Common myeloid progenitor, CD34-positive (primary cell): Measurements from ENCODE around the gene MUC22.
"Not testable (repeated sequence)": the region's sequence is repeated elsewhere in the genome, so short reads cannot be mapped to it uniquely, and the experiment has no call there.

Source experiments
- CTCF ChIA-PET: fragments of 350-600 bp; sonication (Branson Sonifier 250); formaldehyde crosslinking; loops from one replicate; lab custom pipeline; 2021; ENCODE audit warnings: antibody characterized with exemption; lab: Charles Lee
- POLR2A ChIA-PET: fragments of 350-600 bp; sonication (Branson Sonifier 250); formaldehyde crosslinking; loops from one replicate; lab custom pipeline; 2021; ENCODE audit warnings: antibody characterized with exemption; lab: Charles Lee
- DNase-seq, 3 donors: peaks; one replicate each; pipeline versions ENCODE4 v3.0.0 to v3.0.0-alpha.2; 2013
- H3K27ac ChIP-seq, 2 experiments: 1 replicate in 1 of 2; 2 replicates in 1 of 2; pipeline ENCODE4 v1.7.0; 2013; ENCODE audit warnings: inconsistent platforms in 2 of 2, low read length in 2 of 2, mild to moderate bottlenecking in 2 of 2, low read depth in 1 of 2, moderate library complexity in 1 of 2; ENCODE audit not compliant: severe bottlenecking in 2 of 2, insufficient read depth in 1 of 2, poor library complexity in 1 of 2
- H3K27me3 ChIP-seq, 5 experiments: replicated peaks in 2 of 5; 1 replicate in 3 of 5; 2 replicates in 2 of 5; pipeline versions ENCODE4 v1.6.1 to v1.7.0; 2013; ENCODE audit warnings: low read length in 4 of 5, mild to moderate bottlenecking in 2 of 5, moderate library complexity in 2 of 5, inconsistent platforms in 1 of 5; ENCODE audit not compliant: insufficient read depth in 5 of 5, control insufficient read depth in 4 of 5
- H3K36me3 ChIP-seq, 4 experiments: 1 replicate in 2 of 4; 2 replicates in 2 of 4; pipeline versions ENCODE4 v1.6.1 to v1.7.0; 2013; ENCODE audit warnings: low read length in 3 of 4, control low read depth in 1 of 4, mild to moderate bottlenecking in 1 of 4; ENCODE audit not compliant: control insufficient read depth in 4 of 4, insufficient read depth in 4 of 4
- H3K4me1 ChIP-seq, 4 experiments: 1 replicate in 3 of 4; 2 replicates in 1 of 4; pipeline versions ENCODE4 v1.6.1 to v1.7.1; 2013; ENCODE audit warnings: low read length in 3 of 4, mild to moderate bottlenecking in 3 of 4, control low read depth in 1 of 4, inconsistent platforms in 1 of 4, moderate library complexity in 1 of 4; ENCODE audit not compliant: control insufficient read depth in 4 of 4, insufficient read depth in 4 of 4; ENCODE audit errors: control extremely low read depth in 1 of 4
- H3K4me3 ChIP-seq, 7 experiments: 1 replicate in 4 of 7; 2 replicates in 3 of 7; pipeline versions ENCODE4 v1.5.1 to v1.7.0; 2013; ENCODE audit warnings: mild to moderate bottlenecking in 7 of 7, low read length in 6 of 7, moderate library complexity in 6 of 7, inconsistent platforms in 2 of 7, low read depth in 2 of 7, control low read depth in 1 of 7; ENCODE audit not compliant: insufficient read depth in 4 of 7, control insufficient read depth in 1 of 7; ENCODE audit errors: extremely low read depth in 1 of 7
- H3K9me3 ChIP-seq, 5 experiments: 1 replicate in 4 of 5; 2 replicates in 1 of 5; pipeline versions ENCODE4 v1.6.1 to v1.7.1; 2013; ENCODE audit warnings: low read length in 4 of 5, mild to moderate bottlenecking in 2 of 5, inconsistent platforms in 1 of 5, low read depth in 1 of 5, moderate library complexity in 1 of 5; ENCODE audit not compliant: control insufficient read depth in 4 of 5, insufficient read depth in 2 of 5; ENCODE audit errors: control extremely low read depth in 1 of 5
- WGBS: methylation state at CpG from one replicate; pipeline ENCODE4 v1.1.5; 2013; ENCODE audit not compliant: insufficient coverage; 5-methylcytosine and 5-hydroxymethylcytosine counted together

The MUC22 gene

GRCh38 chr6:31017436-31017835 is 7.2 kb downstream of the MUC22 start:
- H3K9me3 ChIP-seq = peaks cover 0 to 11% (median 7%) of the 10 kb centered on the region in 5 experiments
- peaks cover 0 to 11% (median 3%) of the 10 kb centered on the region in 5 experiments for H3K27me3 ChIP-seq
- DNase-seq, H3K4me3 ChIP-seq, POLR2A ChIA-PET, CTCF ChIA-PET, H3K36me3 ChIP-seq, H3K4me1 ChIP-seq, H3K27ac ChIP-seq: not testable (repeated sequence)
- 100% methylated on average over 2 of the region's 3 CpGs for WGBS

GRCh38 chr6:31020057-31020456 is 9.8 kb downstream of the MUC22 start:
- Histone ChIP-seq H3K9me3 (peaks cover 0 to 3% (median 0%) of the 10 kb centered on the region in 5 experiments), H3K4me1 (no peaks in the 10 kb centered on the region), H3K36me3 (no peaks in the 10 kb centered on the region), H3K4me3 (no peak overlapping the region), H3K27ac (no peak overlapping the region), H3K27me3 (peaks cover 0 to 10% (median 2%) of the 10 kb centered on the region in 5 experiments)
- peak in 1 of 3 donors; percentile 37 for DNase-seq
- CTCF ChIA-PET = interaction anchor here (1.7 kb wide), 1 partner anchor 17 kb away, joined by 3 read pairs; no protein-coding TSS in a partner anchor
- no CpG with 5 or more reads among the region's 2 CpGs for WGBS
- POLR2A ChIA-PET = no interaction called here

- H3K4me1 ChIP-seq, H3K27ac ChIP-seq, H3K9me3 ChIP-seq, CTCF ChIA-PET, H3K36me3 ChIP-seq, H3K4me3 ChIP-seq, POLR2A ChIA-PET, DNase-seq: not testable (repeated sequence)
- peaks cover 0 to 11% (median 2%) of the 10 kb centered on the region in 5 experiments for H3K27me3 ChIP-seq
- 96% methylated on average over 29 of the region's 36 CpGs for WGBS
Observed at GRCh38 chr6:31020631-31021255, 10.5 kb downstream of the MUC22 start.

GRCh38 chr6:31021705-31022531 is 11.6 kb downstream of the MUC22 start:
- CTCF ChIA-PET, H3K4me3 ChIP-seq, POLR2A ChIA-PET, H3K9me3 ChIP-seq, H3K36me3 ChIP-seq, H3K27ac ChIP-seq, DNase-seq, H3K4me1 ChIP-seq: not testable (repeated sequence)
- WGBS = 89% methylated on average over 11 of the region's 15 CpGs
- peaks cover 0 to 19% (median 2%) of the 10 kb centered on the region in 5 experiments for H3K27me3 ChIP-seq

- Histone ChIP-seq H3K36me3 (no peaks in the 10 kb centered on the region), H3K4me3 (no peak overlapping the region), H3K27ac (no peak overlapping the region), H3K27me3 (peaks cover 0 to 32% (median 3%) of the 10 kb centered on the region in 5 experiments), H3K4me1 (no peaks in the 10 kb centered on the region), H3K9me3 (no peaks in the 10 kb centered on the region)
- DNase-seq = no peak
- POLR2A ChIA-PET = no interaction called here
- CTCF ChIA-PET = no interaction called here
- 90% methylated on average over 4 of the region's 4 CpGs for WGBS
Observed at GRCh38 chr6:31025595-31025994, 15.3 kb downstream of the MUC22 start.

GRCh38 chr6:31031095-31031494 is 20.8 kb downstream of the MUC22 start:
- CTCF ChIA-PET = no interaction called here

GRCh38 chr6:31033075-31033474 is 22.8 kb downstream of the MUC22 start:
- CTCF ChIA-PET = interaction anchor here (0.9 to 1.6 kb wide), 2 partner anchors 9 to 29 kb away, joined by 3 read pairs; no protein-coding TSS in a partner anchor
- POLR2A ChIA-PET = no interaction called here
- 93% methylated on average over 4 of the region's 4 CpGs for WGBS

More at GRCh38 chr6:31031095-31031494, 20.8 kb downstream of the MUC22 start:
- Histone ChIP-seq H3K9me3 (no peaks in the 10 kb centered on the region), H3K27ac (no peak overlapping the region), H3K4me1 (no peaks in the 10 kb centered on the region), H3K36me3 (no peaks in the 10 kb centered on the region), H3K4me3 (no peak overlapping the region), H3K27me3 (peaks cover 0 to 27% (median 8%) of the 10 kb centered on the region in 5 experiments)
- WGBS = 93% methylated on average over 3 of the region's 6 CpGs
- DNase-seq = no peak
- POLR2A ChIA-PET = no interaction called here

More at GRCh38 chr6:31033075-31033474, 22.8 kb downstream of the MUC22 start:
- Histone ChIP-seq H3K4me1 (no peaks in the 10 kb centered on the region), H3K4me3 (no peak overlapping the region), H3K36me3 (no peaks in the 10 kb centered on the region), H3K27me3 (peaks cover 0 to 18% (median 10%) of the 10 kb centered on the region in 5 experiments), H3K9me3 (no peaks in the 10 kb centered on the region), H3K27ac (no peak overlapping the region)
- DNase-seq = no peak
